GM18873 (cell line): Measurements from ENCODE around the gene ST3GAL5.
A peak's percentile ranks its signal among the peaks of the same experiment; 100 is the strongest.
"Not testable (repeated sequence)": the region's sequence is repeated elsewhere in the genome, so short reads cannot be mapped to it uniquely, and the experiment has no call there.

ENCODE experiments used
- ATAC-seq: cut with Tn5 transposase; IDR thresholded peaks from one replicate; pipeline ENCODE4 v1.9.1; 2021; ENCODE audit warnings: mild to moderate bottlenecking, moderate library complexity, moderate number of reproducible peaks; ENCODE audit not compliant: unreplicated experiment, low FRiP score

The ST3GAL5 gene

GRCh38 chr2:85888684-85889626 is at the start of gene ST3GAL5:
Gene ST3GAL5 (minus strand): TSS chr2:85888990. CDS start chr2:85888905, 85 bp downstream.
- ATAC-seq, result peak; percentile 78

GRCh38 chr2:85938456-85938855 is 49.7 kb upstream of the ST3GAL5 start:
- ATAC-seq, result no peak

DNA sequence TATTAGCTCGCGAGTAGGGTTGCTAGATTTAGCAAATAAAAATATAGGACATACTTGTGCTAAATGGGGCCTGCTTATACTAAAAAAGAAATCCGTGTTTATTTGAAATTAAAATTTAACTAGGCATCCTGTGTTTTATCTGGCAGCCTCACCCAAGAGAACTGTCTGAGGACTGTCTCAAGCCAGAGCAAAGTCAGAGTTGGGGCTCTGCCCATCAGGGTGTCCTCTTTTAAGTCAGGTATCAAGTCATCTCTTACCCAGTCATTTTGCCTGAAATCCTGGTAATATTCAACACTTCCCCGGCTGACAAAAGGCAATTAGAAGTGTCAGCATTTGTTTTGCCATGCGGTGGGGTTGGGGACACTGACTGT is 48.3 kb upstream of the ST3GAL5 start:
- no peak for ATAC-seq

DNA sequence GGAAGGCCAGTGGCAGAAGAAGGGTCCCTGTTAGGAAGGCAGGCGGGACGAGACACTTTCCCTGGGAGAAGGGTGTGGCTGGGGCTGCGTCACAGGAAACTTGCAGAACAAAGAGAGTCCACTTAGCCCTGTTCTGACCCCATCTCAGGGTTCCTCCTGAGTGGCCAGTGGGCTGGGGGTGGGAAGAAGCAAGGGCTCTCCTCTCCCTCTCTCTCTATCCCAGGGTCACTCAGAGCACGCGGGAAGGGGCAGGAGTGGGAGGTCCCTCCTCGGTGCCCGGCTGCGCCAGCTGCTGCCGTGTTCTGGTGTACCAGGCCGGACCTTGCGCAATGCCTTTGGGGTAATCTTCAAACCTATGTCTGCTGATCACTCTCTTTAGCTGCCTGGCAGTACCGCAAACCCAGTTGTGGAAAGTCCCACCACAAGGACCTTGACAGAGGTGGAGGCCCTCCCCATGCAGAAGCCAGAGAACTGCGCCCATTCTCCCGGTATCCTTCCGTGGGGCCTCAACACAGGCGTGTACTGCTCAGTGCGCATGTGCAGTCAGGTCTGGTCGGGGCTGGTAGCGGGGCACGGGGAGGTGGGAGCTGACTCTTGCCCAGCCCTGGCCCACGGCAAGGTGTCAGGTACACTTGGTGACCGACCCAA is 47.8 kb upstream of the ST3GAL5 start:
- no peak for ATAC-seq

DNA sequence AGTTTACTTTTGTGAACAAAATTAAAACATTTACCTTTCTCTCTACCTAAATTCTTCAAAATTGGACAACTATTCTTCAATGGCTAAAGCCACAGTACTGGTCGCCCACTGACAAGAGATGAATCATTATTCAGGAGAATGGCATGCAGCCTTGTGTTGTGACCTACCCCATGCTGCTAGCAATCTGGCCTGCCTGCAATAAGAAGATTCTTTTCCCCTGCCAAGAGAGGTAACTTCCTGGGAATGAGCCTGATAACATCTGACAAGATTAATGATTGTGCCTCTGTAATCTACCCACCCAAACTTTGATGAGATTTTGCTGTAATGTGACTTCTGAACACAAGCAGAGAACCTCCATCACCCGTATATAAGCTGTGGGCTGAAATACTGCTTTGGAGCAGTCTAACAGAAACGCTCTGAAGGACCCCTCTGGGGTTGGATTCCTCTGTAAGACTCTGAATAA is 47.0 kb upstream of the ST3GAL5 start:
- no peak for ATAC-seq

DNA sequence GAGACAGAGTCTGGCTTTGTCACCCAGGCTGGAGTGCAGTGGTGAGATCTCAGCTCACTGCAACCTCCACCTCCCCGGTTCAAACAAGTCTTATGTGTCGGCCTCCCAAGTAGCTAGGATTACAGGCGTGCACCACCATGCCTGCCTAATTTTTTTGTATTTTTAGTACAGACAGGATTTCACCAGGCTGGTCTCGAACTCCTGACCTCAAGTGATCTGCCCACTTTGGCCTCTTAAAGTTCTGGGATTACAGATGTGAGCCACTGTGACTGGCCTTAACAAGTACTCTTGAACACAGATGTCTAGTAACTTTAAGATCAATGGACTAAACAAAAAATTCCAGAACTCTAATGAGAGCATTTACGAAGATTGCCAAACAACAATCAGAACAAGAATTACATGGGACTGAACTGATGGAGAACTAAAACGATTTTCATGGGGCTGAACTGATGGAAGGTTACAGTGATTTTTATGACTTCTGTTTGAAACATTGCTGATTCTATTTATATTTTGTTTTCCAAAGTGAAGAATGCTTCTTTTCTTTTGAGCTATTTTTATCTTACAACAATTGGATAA is 46.5 kb upstream of the ST3GAL5 start:
- no peak for ATAC-seq

DNA sequence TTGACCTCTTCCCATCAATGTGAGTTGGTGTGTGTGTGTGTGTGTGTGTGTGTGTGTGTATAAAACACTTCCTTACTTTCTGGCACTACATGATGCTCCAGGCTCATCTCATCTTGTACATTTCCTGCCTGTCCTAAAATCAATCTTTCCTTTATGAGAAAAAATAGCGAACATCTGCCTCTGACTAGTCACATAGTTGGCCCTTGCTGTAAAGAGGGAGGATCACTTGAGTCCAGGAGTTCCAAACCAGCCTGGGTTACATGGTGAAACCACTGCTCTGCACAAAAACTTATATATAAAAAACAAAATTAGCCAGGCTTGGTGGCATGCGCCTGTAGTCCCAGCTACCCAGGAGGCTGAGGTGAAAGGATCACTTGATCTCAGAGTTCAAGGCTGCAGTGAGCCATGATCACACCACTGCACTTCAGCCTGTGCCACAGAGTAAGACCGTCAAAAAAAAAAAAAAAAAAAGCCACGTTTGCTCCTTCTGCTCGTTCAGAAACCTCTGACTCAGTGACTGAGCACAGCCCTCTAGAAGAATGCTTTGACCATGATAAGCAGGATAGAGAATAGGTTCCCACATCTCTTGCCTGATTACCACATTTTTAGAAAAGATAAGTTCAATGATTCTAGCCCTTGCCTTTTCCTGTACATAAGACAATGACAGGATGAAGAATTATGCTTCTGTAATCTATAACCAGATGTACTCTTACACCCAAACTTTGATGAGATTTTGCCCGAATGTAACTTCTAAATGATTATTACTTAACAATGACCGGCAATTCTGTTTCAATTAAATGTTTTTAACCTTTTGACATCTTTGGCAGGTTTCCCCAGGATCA is 45.2 kb upstream of the ST3GAL5 start:
- no peak for ATAC-seq

- not testable (repeated sequence) for ATAC-seq
Measured at GRCh38 chr2:85931151-85931550, 42.4 kb upstream of the ST3GAL5 start.

DNA sequence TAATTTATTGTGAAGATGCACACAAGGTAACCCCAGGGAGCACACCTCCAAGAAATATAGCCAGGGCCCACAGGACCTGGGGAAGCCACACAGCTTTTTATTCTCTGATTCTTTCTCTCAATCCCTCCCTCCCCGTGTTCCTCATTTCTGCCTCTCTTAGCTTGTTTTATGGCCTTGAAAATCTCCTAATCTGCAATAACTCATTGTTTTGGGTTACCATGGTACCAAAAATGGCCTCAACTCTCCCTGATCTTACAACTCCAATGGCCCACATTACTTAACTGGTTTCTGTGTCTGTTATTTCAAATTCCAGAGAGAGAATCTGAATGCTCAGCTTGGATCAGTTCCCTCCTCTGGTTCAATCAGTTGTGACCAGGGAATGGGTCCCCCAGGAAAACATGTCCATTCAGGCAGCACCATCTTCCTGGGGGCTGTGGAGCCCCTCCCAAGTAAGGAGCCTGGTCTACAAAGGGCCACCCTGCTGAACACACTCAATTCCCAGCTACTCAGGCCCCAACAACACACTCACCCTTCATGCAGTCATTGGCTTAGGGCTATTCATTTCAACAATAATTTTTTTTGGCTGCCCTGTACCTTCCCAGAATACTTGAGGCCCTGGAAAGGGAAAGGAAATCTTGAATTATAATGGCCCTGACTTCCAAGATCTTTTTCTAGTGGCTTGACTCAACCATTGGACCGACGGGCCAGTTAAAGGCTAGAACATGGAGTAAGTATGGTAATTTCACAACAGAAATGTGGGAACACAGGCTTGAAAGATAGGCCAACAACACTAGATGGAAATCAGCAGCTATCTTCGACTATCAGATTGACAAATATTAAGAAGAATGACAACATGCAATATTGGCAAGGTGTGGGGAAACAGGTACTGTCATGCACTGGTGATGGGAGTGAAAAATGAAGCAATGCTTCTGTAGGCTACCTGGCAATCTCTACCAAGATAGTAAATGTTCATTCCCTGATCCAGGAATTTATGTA is 41.6 kb upstream of the ST3GAL5 start:
- ATAC-seq, result no peak

- ATAC-seq, result no peak
Measured at GRCh38 chr2:85929096-85930050, 40.6 kb upstream of the ST3GAL5 start.

- ATAC-seq, result no peak
Measured at GRCh38 chr2:85926931-85927661, 38.3 kb upstream of the ST3GAL5 start.

DNA sequence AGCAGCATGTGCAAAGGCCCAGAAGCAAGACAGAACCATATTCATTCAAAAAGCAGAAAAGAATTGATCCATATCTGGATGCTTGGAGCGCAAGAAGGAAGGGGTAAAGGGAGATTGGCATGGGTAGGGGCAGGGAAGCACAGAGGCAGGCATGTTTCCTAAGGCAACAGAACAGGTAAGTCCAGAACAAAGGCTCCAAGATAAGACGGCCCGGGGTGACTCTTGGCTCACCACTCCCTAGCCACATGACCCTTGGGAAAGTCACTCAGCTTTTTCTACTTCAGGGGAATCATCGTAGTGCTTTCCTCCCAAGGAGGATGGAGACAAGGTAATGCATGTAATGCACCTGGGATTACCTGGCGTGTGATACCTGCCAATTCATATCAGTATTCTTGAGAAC is 37.7 kb upstream of the ST3GAL5 start:
- ATAC-seq, result no peak

DNA sequence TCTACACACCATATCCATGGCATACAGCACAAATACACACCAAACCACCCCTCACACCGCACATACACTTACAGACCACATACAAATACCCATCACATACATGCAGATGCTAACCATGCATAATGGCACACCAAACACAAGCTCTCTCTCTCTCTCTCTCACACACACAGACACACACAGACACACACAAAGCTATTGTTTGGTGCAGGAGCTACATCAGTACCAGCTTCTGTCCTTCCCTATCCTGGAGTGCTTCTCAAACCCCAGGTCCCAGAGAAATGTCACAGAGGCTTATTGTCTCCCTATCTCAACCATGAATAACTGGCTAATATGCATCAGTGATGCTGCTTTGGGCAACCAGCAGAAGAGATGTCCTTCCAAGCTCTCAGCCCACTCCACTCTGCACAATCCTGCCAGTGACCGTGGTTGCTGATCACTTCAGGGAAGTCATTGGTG is 36.5 kb upstream of the ST3GAL5 start:
- no peak for ATAC-seq

- ATAC-seq, result no peak
Measured at GRCh38 chr2:85924522-85924921, 35.7 kb upstream of the ST3GAL5 start.

DNA sequence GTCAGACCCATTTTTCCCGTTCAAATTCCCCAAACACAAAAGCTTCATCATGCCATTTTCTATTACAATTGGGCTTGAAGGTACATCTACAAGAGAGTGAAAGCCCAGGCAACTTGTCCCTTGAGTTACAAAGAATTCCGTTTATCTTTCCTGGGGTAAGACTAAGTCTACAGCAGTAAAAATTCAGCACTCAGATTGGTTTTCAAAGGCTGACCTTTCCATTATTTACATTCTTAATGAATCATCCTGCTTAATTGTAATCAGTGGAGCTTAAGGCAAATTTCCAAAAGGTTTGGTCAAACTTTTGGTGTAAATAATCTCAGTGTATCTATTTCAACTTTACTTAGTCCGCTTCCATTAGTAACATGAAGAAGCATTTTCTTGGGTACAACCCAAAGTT is 33.4 kb upstream of the ST3GAL5 start:
- no peak for ATAC-seq

DNA sequence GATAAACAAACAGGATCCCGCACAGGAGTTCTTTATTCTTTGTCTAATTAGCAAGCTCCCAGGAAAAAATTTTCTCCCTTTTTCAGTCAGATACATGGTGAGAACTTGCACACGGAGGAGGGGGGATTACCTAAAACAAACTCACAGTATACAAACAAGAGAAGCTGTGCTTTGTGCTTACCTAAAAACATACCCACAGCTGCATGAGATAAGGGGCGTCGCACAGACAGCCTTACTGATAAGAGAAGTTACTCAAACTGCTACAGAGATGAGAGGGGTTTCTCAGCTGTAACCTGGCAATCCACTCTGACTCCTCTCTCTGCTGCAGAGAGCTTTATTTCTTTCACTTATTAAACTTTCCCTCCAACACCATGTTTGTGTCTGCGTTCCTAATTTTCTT is 32.9 kb upstream of the ST3GAL5 start:
- no peak for ATAC-seq

DNA sequence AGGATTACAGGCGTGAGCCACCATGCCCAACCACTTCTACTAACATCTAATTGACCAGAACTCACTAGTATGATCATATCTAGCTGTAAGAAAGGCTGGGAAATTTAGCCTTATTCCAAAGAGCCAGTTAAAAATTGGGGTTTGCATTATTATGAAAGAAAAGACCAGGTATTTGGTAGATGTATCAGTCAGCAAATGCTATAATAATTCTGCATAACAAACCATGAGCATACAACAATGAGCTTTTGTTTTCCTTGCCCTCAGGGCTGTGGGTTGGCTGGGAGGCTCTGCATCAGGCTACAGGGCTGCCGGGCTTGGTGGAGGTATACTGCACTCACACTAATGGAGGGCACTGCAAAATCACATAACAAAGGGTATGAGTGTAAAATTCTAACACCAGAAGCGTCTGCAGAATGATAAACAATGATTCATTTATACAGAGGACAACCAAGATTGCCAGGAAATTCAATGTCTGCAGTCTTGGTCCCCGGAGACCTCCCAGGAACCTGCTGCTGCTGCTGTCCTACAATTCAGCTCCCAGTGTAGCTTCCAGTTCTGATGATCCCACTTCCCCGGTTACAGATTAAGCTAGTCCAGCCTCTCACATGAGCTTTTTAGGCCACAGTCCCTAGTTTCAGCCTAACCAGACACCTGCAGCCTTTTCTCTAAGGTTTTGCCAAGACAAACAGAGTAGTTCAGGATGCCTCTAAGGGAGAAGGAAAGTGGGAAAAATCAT is 32.2 kb upstream of the ST3GAL5 start:
- no peak for ATAC-seq
